IMR-90 (cell line): ENCODE data around the gene DLX2. TPM values are rescaled to one million over a fixed set of nuclear protein-coding genes. Genes with fewer than 3 reads are reported as not detected.

Source experiments
- ATAC-seq: fragments of 200-7000 bp; cut with Tn5 transposase; 2 replicates; pipeline ENCODE4 v1.9.1; 2020; ENCODE audit warnings: low read depth, mild to moderate bottlenecking, moderate library complexity
- BruUV-seq: library from RNA; stranded (reverse); fragments of 400-500 nt; replicated peaks from 2 replicates; lab custom pipeline; 2021; lab: Mats Ljungman, UMichigan
- CTCF ChIA-PET: fragments of 300-600 bp; formaldehyde crosslinking; extraction: SDS; loops from one replicate; lab custom pipeline; 2021; ENCODE audit warnings: antibody characterized with exemption; lab: Yijun Ruan, JAX
- POLR2A ChIA-PET: fragments of 300-600 bp; sonication (Branson Sonifier 250); formaldehyde crosslinking; loops from one replicate; lab custom pipeline; 2022; ENCODE audit warnings: antibody characterized with exemption; ENCODE audit not compliant: unreplicated experiment; lab: Charles Lee
- DNase-seq: peaks from one replicate; pipeline ENCODE4 v3.0.0; 2013
- H2AFZ ChIP-seq: replicated peaks from 2 replicates; pipeline ENCODE3; 2013; ENCODE audit warnings: low read length, mild to moderate bottlenecking; ENCODE audit not compliant: poor library complexity
- H2AK5ac ChIP-seq: 2 replicates; pipeline ENCODE4 v1.6.1; 2013; ENCODE audit warnings: low read depth, low read length, inconsistent platforms
- H2AK9ac ChIP-seq: replicated peaks from 2 replicates; pipeline ENCODE3; 2013; ENCODE audit warnings: mild to moderate bottlenecking, low read depth, low read length, moderate library complexity; ENCODE audit not compliant: poor library complexity
- H2BK120ac ChIP-seq: 2 replicates; pipeline ENCODE4 v1.6.1; 2013; ENCODE audit warnings: low read depth, low read length, inconsistent platforms
- H2BK15ac ChIP-seq: 3 replicates; pipeline ENCODE4 v1.6.1; 2013; ENCODE audit warnings: low read depth, low read length, inconsistent platforms
- H2BK20ac ChIP-seq: 2 replicates; pipeline ENCODE4 v1.6.1; 2013; ENCODE audit warnings: low read depth, mild to moderate bottlenecking, inconsistent platforms, low read length, moderate library complexity
- H2BK5ac ChIP-seq: 2 replicates; pipeline ENCODE4 v1.6.1; 2013; ENCODE audit warnings: mild to moderate bottlenecking, low read depth, low read length, inconsistent platforms; ENCODE audit not compliant: poor library complexity, severe bottlenecking
- H3K14ac ChIP-seq: replicated peaks from 2 replicates; pipeline ENCODE4 v1.6.1; 2013; ENCODE audit warnings: low read depth, low read length, inconsistent platforms
- H3K18ac ChIP-seq: 2 replicates; pipeline ENCODE4 v1.6.1; 2013; ENCODE audit warnings: low read depth, low read length, control low read depth
- H3K23ac ChIP-seq: 2 replicates; pipeline ENCODE4 v1.6.1; 2013; ENCODE audit warnings: low read depth, low read length, inconsistent platforms
- H3K27ac ChIP-seq: 2 replicates; pipeline ENCODE4 v1.5.1; 2013; ENCODE audit warnings: mild to moderate bottlenecking, control low read depth, low read length; ENCODE audit not compliant: insufficient read depth
- H3K27me3 ChIP-seq: 2 replicates; pipeline ENCODE4 v1.6.1; 2013; ENCODE audit warnings: low read length; ENCODE audit not compliant: control insufficient read depth, insufficient read depth
- H3K36me3 ChIP-seq: 2 replicates; pipeline ENCODE4 v1.6.1; 2013; ENCODE audit warnings: low read length, mixed read lengths; ENCODE audit not compliant: control insufficient read depth, insufficient read depth
- H3K4ac ChIP-seq: 2 replicates; pipeline ENCODE4 v1.6.1; 2013; ENCODE audit warnings: low read depth, low read length, inconsistent platforms
- H3K4me1 ChIP-seq: 2 replicates; pipeline ENCODE4 v1.6.1; 2013; ENCODE audit warnings: low read length, mixed read lengths; ENCODE audit not compliant: control insufficient read depth, insufficient read depth
- H3K4me2 ChIP-seq: 2 replicates; pipeline ENCODE4 v1.6.1; 2013; ENCODE audit warnings: low read depth, mild to moderate bottlenecking, control low read depth, low read length, moderate library complexity
- H3K4me3 ChIP-seq: 2 replicates; pipeline ENCODE4 v1.5.1; 2013; ENCODE audit warnings: low read depth, mild to moderate bottlenecking, control low read depth, low read length, moderate library complexity; ENCODE audit not compliant: insufficient read depth
- H3K56ac ChIP-seq: 2 replicates; pipeline ENCODE4 v1.6.1; 2013; ENCODE audit warnings: low read length, inconsistent platforms; ENCODE audit not compliant: insufficient read depth; ENCODE audit errors: extremely low read depth
- H3K79me1 ChIP-seq, 2 experiments: 2 replicates each; pipeline ENCODE4 v1.6.1; 2013; ENCODE audit warnings: low read length in 2 of 2, inconsistent platforms in 1 of 2, low read depth in 1 of 2
- H3K9ac ChIP-seq: 2 replicates; pipeline ENCODE4 v1.6.1; 2013; ENCODE audit warnings: low read depth, low read length, control low read depth
- H3K9me1 ChIP-seq: 2 replicates; pipeline ENCODE4 v1.6.1; 2013; ENCODE audit warnings: low read length, inconsistent platforms; ENCODE audit not compliant: insufficient read depth
- H3K9me3 ChIP-seq: 2 replicates; pipeline ENCODE4 v1.6.1; 2013; ENCODE audit warnings: low read length; ENCODE audit not compliant: control insufficient read depth, insufficient read depth
- H4K20me1 ChIP-seq: 2 replicates; pipeline ENCODE4 v1.6.1; 2013; ENCODE audit warnings: low read length, inconsistent platforms; ENCODE audit not compliant: insufficient read depth
- H4K5ac ChIP-seq: 2 replicates; pipeline ENCODE4 v1.6.1; 2013; ENCODE audit warnings: mild to moderate bottlenecking, low read depth, low read length, control low read depth
- H4K8ac ChIP-seq, 2 experiments: 2 replicates each; pipeline ENCODE4 v1.6.1; 2013; ENCODE audit warnings: low read depth in 2 of 2, low read length in 2 of 2, control low read depth in 1 of 2, inconsistent platforms in 1 of 2
- H4K91ac ChIP-seq: 2 replicates; pipeline ENCODE4 v1.6.1; 2013; ENCODE audit warnings: low read depth, low read length, inconsistent platforms; ENCODE audit not compliant: insufficient read depth
- BHLHE40 ChIP-seq: fragments of 150-350 bp; IDR thresholded peaks from 2 replicates; pipeline ENCODE4 v1.6.1; 2016; ENCODE audit warnings: mild to moderate bottlenecking, low read depth, low read length
- CEBPB ChIP-seq: IDR thresholded peaks from 2 replicates; pipeline ENCODE4 v1.6.1; 2012; ENCODE audit warnings: low read depth, low read length, improper control_type of control experiment
- CTCF ChIP-seq: conservative IDR thresholded peaks from 2 replicates; pipeline ENCODE4 v1.5.1; 2012; ENCODE audit warnings: mild to moderate bottlenecking, low read depth, low read length, improper control_type of control experiment
- FOS ChIP-seq: fragments of 150-350 bp; IDR thresholded peaks from 2 replicates; pipeline ENCODE4 v1.6.1; 2016; ENCODE audit warnings: low read depth, low read length
- MAFK ChIP-seq: IDR thresholded peaks from 2 replicates; pipeline ENCODE4 v1.6.1; 2012; ENCODE audit warnings: low read depth, low read length, improper control_type of control experiment
- MAZ ChIP-seq: IDR thresholded peaks from 2 replicates; pipeline ENCODE4 v1.6.1; 2012; ENCODE audit warnings: low read depth, mild to moderate bottlenecking, low read length, improper control_type of control experiment, moderate library complexity, borderline replicate concordance
- MXI1 ChIP-seq: IDR thresholded peaks from 2 replicates; pipeline ENCODE4 v1.6.1; 2012; ENCODE audit warnings: low read depth, mild to moderate bottlenecking, low read length, moderate library complexity, borderline replicate concordance
- NFE2L2 ChIP-seq: fragments of 150-350 bp; IDR thresholded peaks from 2 replicates; pipeline ENCODE4 v1.6.1; 2016; ENCODE audit warnings: low read depth, mild to moderate bottlenecking, low read length
- POLR2A ChIP-seq: IDR thresholded peaks from 2 replicates; pipeline ENCODE4 v1.6.1; 2012; ENCODE audit warnings: mild to moderate bottlenecking, low read depth, low read length
- RAD21 ChIP-seq: IDR thresholded peaks from 2 replicates; pipeline ENCODE4 v1.6.1; 2012; ENCODE audit warnings: low read length, improper control_type of control experiment
- RFX5 ChIP-seq: IDR thresholded peaks from 2 replicates; pipeline ENCODE4 v1.8.0; 2012; ENCODE audit warnings: low read depth, mild to moderate bottlenecking, low read length, moderate library complexity
- SMC3 ChIP-seq: fragments of 150-350 bp; IDR thresholded peaks from 2 replicates; pipeline ENCODE4 v1.6.1; 2016; ENCODE audit warnings: low read depth, mild to moderate bottlenecking, antibody characterized with exemption, low read length, moderate library complexity
- USF2 ChIP-seq: fragments of 150-350 bp; IDR thresholded peaks from 2 replicates; pipeline ENCODE4 v1.6.1; 2017; ENCODE audit warnings: mild to moderate bottlenecking, antibody characterized with exemption, low read length, low read depth
- WGBS, 2 experiments: methylation state at CpG; one replicate each; pipeline versions ENCODE4 v1.1.5 to v1.1.7; 2013; ENCODE audit warnings: missing lambda C conversion rate in 2 of 2; ENCODE audit not compliant: insufficient read length in 1 of 2; ENCODE audit errors: extremely low coverage in 2 of 2; 5-methylcytosine and 5-hydroxymethylcytosine counted together
- dilution Hi-C: fragments of 300-500 bp; cut with HindIII; formaldehyde crosslinking; loops from one replicate; pipeline ENCODE4 v1.14.3; 2018; ENCODE audit warnings: low sequenced_read_pairs; ENCODE audit not compliant: unreplicated experiment
- in situ Hi-C: fragments of 300-500 bp; cut with MboI; formaldehyde crosslinking; loops from 3 replicates; pipeline ENCODE4 v1.14.3; 2019; ENCODE audit warnings: low sequenced_read_pairs, inconsistent platforms, mixed read lengths
- intact Hi-C: fragments of 100-400 bp; cut with micrococcal nuclease; formaldehyde crosslinking; loops from 2 replicates; pipeline ENCODE4 v1.10.0; 2022
- polyA plus RNA-seq, 3 experiments: library from polyadenylated mRNA; depleted of rRNA; stranded (reverse); fragments of >200 nt; gene quantifications; 2 replicates each; pipeline ENCODE4 v1.2.3, GENCODE V29; 2012; ENCODE audit warnings: low replicate concordance in 1 of 3
- total RNA-seq: library from RNA; depleted of rRNA; stranded (reverse); fragments of >200 nt; gene quantifications from 2 replicates; pipeline ENCODE4 v1.2.3, GENCODE V29; 2012
- TF ChIP-seq, protein P1 (sequence below): fragments of 150-350 bp; IDR thresholded peaks from 2 replicates; pipeline ENCODE4 v1.6.1; 2016; ENCODE audit warnings: low read depth, mild to moderate bottlenecking, low read length, moderate library complexity, borderline replicate concordance

The DLX2 gene
- total and polyA plus RNA-seq, 2 of the 4 experiments (the other 2 are of a cell fraction), result 0.38 TPM; not detected in 1

DNA sequence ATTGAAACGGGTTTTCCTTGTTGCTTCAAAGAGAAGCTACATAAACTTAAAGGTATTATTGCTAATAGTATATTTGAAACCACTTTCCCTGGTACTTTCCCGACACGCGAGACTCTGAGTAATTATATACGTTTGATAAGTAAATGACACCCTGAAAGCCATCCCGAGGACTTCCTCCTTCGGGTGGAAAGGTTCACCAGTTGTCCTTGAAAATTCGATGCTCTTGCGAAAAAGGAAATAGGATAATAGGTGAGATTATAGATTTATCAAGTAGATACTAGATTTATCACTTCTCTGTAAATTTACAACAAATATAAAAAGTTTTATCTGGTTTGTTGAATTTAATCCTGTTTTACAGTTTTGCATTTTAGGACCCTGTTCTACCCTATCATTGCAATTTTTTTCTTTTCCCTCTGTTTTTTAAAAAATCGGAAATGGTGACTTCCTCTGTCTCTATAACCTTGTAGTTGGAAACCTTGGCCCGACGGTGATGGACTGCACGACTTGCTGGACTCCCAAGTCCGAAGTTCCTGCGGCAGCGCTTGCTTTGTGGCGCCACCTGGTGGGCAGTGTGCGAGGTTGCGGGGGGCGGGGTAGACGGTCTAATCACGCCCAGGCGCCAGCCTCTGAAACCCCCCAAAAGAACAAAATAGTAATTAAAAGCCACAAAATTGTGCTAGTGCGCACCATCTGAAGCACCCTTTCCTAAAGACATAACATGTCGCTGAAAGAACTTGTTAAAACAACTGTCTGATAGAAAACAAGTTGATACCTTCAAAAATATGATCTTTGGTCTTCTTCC lies 972 bp upstream of the DLX2 start:
- peak; percentile 30 for ATAC-seq
- ChIA-PET CTCF (interaction anchor here (0.6 to 2.2 kb wide), 5 partner anchors 24 to 400 kb away, joined by 3 to 9 read pairs (median 3); no protein-coding TSS in a partner anchor), POLR2A (no interaction called here)
- Histone ChIP-seq H2BK15ac (no peak overlapping the region), H3K4me2 (peak overlapping the region; percentile 87), H2AFZ (no peak overlapping the region), H3K9me1 (peaks cover under 1% of the 10 kb centered on the region; the same call in 1 of the 2 replicates), H2BK5ac (no peak overlapping the region), H3K18ac (no peak overlapping the region), H4K8ac (no peak overlapping the region), H4K5ac (no peak overlapping the region), H2AK5ac (no peak overlapping the region), H3K27ac (no peak overlapping the region), H3K14ac (no peak overlapping the region), H3K4me3 (no peak overlapping the region), H2BK20ac (no peak overlapping the region), H3K23ac (no peak overlapping the region), H3K36me3 (no peaks in the 10 kb centered on the region), H2BK120ac (no peak overlapping the region), H2AK9ac (no peak overlapping the region), H3K9ac (no peak overlapping the region), H3K27me3 (no peaks in the 10 kb centered on the region; the same call in 1 of the 2 replicates), H3K79me1 (no peaks in the 10 kb centered on the region), H4K20me1 (no peaks in the 10 kb centered on the region), H4K91ac (no peak overlapping the region), H3K4me1 (peaks cover 5% of the 10 kb centered on the region), H3K4ac (no peak overlapping the region), H3K9me3 (no peaks in the 10 kb centered on the region), H3K56ac (no peak overlapping the region)
- intact Hi-C loops (loop anchor here (1.0 to 5.0 kb wide), 5 partner anchors 145 to 397 kb away; partner anchors contain the start of gene HAT1), in situ Hi-C loops (no loop called here), dilution Hi-C loops (no loop called here)
- BruUV-seq, result no TSS peak
- WGBS, 2 experiments, result no CpG with 5 or more reads among the region's 25 CpGs
- DNase-seq, result peak; percentile 86
- TF ChIP-seq POLR2A (no peak), MAZ (peak; percentile 66; the same call in 1 of the 2 replicates), NFE2L2 (no peak), SMC3 (peak; percentile 97), BHLHE40 (no peak), CTCF (peak; percentile 96), MXI1 (peak; percentile 32; the same call in 1 of the 2 replicates), RAD21 (peak; percentile 97), USF2 (no peak), RFX5 (no peak), CEBPB (no peak), MAFK (no peak), FOS (no peak)
- TF ChIP-seq, protein P1, sequence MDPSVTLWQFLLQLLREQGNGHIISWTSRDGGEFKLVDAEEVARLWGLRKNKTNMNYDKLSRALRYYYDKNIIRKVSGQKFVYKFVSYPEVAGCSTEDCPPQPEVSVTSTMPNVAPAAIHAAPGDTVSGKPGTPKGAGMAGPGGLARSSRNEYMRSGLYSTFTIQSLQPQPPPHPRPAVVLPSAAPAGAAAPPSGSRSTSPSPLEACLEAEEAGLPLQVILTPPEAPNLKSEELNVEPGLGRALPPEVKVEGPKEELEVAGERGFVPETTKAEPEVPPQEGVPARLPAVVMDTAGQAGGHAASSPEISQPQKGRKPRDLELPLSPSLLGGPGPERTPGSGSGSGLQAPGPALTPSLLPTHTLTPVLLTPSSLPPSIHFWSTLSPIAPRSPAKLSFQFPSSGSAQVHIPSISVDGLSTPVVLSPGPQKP, result no peak
